ENCODE measurements around the gene GUCY1A1. TPM values are rescaled to one million over a fixed set of nuclear protein-coding genes. Genes with fewer than 3 reads are reported as not detected.
A peak's percentile ranks its signal among the peaks of the same experiment; 100 is the strongest.
"Not testable (repeated sequence)": the region's sequence is repeated elsewhere in the genome, so short reads cannot be mapped to it uniquely, and the experiment has no call there.

GUCY1A1 gene, protein sequence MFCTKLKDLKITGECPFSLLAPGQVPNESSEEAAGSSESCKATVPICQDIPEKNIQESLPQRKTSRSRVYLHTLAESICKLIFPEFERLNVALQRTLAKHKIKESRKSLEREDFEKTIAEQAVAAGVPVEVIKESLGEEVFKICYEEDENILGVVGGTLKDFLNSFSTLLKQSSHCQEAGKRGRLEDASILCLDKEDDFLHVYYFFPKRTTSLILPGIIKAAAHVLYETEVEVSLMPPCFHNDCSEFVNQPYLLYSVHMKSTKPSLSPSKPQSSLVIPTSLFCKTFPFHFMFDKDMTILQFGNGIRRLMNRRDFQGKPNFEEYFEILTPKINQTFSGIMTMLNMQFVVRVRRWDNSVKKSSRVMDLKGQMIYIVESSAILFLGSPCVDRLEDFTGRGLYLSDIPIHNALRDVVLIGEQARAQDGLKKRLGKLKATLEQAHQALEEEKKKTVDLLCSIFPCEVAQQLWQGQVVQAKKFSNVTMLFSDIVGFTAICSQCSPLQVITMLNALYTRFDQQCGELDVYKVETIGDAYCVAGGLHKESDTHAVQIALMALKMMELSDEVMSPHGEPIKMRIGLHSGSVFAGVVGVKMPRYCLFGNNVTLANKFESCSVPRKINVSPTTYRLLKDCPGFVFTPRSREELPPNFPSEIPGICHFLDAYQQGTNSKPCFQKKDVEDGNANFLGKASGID
- total RNA-seq, result 47.1 TPM

DNA sequence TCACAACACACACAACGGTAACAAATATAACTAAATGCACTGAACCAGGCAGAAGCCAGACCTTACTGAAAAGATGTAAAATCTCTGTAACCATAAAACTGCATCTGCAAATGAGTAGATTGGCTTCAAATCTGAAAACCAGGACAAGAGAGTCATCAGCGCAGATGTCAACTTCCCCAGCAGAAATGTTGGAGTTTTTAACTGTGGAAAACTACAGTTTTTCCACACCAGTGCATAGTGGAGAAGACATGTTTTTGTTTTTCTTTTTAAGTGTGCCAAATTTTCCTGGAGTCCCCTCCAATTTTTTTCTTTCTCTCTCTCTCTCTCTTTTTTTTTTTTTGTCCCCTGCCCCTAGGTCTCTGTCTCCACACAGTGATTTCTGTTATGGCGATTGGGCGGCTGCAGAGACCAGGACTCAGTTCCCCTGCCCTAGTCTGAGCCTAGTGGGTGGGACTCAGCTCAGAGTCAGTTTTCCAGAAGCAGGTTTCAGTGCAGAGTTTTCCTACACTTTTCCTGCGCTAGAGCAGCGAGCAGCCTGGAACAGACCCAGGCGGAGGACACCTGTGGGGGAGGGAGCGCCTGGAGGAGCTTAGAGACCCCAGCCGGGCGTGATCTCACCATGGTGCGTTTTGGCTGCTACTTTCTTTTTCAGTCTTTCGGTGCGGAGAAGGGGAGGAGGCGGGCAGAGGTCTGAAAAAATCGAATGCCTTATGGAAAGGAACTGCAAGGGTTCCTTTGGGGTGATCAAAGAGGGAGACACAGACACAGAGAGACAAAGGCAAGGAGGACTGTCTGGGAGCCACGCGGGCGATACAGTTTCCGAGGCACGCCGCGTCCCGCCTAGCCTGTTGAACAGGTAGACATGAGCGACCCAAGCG is at the start of gene GUCY1A1:
Gene GUCY1A1 (plus strand): TSS at position 505 of the 878 bp plus-strand sequence. CDS start 30,020 bp downstream, outside the sequence.
- peak; percentile 76 for DNase-seq

DNA sequence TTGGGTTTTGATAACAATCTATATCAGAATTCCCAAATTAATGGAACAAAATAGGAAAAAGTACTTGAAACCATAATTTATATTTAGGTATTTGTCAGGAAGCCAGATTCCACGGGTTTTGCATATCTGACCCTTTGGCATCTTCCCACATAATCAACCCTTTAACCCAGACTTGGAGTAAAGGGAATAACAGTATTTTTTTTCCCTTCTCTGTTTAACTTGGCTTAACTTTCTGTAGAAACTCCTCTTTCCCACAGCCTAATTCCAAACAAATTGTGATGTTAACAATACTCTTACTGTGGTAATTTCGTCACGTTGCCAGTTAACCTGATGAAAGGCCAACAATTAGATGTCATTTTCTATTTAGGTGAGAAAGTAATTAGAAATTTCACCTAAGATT is 49.4 kb upstream of the GUCY1A1 start:
- DNase-seq, result peak; percentile 24

DNA sequence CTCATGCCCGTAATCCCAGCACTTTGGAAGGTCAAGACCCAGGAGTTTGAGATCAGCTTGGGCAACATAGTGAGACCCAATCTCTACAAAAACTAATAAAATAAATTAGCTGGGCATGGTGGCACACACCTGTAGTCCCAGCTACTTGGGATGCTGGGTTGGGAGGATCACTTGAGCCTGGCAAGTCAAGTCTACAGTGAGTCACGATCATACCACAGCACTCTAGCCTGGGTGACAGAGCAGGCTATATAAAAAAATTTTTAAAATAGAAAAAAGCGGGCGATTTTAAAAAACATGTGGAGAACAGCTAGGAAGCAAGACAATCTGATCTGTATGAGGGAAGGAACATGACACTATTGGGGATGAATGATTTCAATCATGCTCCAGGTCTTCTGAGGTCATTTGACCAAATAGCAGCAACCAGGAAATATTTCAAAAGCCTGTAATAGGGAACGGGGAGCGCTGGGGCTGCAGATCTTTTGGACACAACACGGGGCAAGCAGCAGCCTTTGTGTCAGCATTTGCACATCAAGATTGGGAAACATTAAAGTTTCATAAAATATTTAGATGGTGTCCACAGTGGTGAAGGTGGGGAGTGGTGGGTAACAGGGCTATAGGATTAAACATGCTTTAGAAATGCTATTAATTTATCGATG is 48.3 kb upstream of the GUCY1A1 start:
- DNase-seq, result no peak

- DNase-seq, result no peak
These were observed 46.0 kb upstream of the GUCY1A1 start for GRCh38 chr4:155620637-155621036.

- no peak for DNase-seq
These were observed 42.2 kb upstream of the GUCY1A1 start for GRCh38 chr4:155624478-155624877.

DNA sequence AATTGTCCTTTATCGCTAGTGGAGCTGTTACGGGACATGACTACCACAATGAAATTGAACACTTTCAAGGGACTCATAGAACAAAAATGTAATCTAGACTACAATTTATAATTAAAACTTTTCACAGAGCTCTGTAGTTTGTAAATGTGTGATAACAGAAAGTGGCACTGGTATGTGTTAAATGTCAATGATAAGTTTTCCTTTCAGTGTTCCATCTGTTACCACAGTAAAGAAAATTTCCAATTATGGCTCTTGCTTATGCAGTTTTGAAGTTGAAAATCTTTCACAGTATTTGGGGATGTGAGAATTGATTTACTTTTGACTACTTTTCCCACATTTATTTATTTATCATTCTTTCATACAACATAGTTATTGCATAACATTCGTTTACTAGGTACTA is 40.1 kb upstream of the GUCY1A1 start:
- no peak for DNase-seq

GRCh38 chr4:155629183-155629825 is 37.3 kb upstream of the GUCY1A1 start:
- DNase-seq, result no peak

GRCh38 chr4:155629956-155630355 is 36.7 kb upstream of the GUCY1A1 start:
- peak; percentile 57 for DNase-seq

DNA sequence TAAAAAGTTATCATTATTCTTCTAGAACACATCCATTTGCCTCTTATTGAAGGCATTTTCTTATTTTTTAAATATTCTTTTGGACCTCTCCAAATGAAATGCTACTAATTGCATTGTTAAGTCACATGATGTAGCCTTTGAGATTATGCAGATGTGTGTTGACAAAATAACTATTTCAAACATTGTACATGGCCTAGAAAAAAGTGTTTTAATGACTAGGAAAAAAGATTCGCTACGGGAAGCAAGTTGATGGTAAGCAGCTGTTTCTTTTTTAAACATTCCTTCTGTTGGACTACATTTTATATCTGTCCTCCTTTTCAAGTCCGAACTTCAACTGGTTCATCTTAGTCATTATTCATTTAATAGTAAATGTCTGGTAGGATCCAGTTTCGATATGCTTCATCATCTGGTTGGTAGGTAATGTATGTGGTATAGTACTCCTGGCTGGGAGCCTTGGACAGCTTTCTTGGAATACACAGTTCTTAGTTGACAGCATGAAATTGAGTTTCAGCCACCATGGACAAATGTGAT is 34.3 kb upstream of the GUCY1A1 start:
- peak; percentile 49 for DNase-seq

DNA sequence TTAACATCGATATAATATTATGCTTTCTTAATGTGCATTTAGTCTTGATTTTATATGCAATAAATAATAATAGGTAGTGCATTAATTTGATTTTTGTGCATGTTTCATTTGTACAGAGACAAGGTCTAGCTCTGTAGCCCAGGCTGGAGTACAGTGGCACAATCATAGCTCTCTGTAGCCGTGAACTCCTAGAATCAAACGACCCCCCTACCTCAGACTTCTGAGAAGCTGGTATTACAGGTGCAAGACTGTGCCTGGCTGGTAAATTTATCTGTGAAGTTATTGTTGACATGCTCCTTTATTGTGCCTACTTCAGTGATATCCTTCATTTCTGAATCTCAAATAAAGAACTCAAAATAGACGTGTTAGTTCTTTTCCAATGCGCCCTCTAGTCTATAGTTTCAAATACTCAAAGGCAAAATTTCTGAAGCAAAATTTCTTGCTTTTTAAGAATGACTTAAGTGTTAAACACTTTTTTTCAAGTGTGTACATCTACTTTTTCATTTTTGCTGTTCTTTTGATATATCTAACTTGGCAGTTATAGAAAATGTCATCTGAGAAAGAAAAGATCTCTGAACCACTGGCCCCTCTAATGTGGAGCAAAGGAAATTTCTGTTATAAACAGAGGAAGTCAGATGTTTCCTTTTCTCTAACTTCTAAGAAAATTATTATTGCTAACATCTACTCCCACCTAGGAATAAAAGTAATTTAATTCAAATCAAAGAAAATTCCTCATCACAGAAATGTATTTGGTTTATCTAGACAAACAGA is 28.3 kb upstream of the GUCY1A1 start:
- DNase-seq, result no peak

DNA sequence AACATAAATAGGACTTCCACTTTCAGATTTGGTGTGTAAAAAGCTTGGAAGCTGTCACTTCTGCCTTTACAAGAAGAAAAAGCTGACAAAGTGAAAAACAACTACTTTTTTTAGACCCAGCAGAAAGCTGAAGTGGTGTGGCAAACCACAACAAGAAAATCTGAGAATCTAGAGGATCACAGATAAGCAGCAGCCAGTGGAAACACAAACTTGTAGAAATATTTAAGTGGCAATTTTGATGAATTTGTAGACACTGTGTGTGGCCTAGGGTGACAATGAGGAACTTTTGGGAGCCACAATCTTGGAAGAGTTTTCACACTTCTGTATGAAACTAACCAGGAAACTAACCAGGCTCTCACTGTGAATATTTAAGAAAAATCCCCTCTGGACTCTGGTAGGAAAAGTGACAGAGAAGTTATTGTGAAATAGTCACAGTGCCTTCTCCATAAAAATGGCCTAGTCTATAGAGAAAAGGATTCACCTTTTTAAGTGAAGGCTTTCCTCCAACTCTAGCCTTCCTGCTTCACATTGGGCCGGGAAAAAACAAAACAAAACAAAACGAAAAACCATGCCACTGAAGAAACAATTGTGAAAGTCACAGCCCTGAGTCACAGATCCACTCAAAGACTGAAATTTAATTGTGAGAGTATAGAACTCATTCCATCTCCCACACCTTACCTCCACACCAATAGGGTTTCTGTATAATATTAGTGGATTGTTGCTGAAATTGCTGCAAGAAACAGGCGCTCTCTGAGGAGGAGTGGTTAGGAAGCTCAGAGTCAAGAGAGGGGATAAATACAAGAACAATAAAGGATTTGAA is 26.7 kb upstream of the GUCY1A1 start:
- DNase-seq, result no peak

- no peak for DNase-seq
These were observed 25.9 kb upstream of the GUCY1A1 start for GRCh38 chr4:155640751-155641150.

DNA sequence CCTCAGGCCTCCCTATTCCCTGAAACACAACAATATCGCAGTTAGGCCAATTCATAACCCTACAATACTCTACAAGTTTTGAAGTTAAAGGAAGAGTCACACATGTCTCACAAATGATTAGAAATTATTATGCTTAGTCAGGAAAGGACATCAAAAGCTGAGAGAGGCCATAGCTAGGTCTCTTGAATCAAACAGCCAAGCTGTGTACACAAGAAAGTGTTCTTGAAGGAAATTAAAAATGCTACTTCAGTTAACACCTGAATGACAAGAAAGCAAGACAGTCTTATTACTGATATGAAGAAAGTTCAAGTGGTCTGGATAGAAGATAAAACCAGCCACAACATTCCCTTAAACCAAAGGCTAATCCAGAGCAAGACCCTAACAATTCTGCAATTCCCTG is 23.6 kb upstream of the GUCY1A1 start:
- no peak for DNase-seq

GRCh38 chr4:155646001-155646400 is 20.6 kb upstream of the GUCY1A1 start:
- DNase-seq, result no peak

- not testable (repeated sequence) for DNase-seq
These were observed 15.9 kb upstream of the GUCY1A1 start for GRCh38 chr4:155650785-155651184.

- no peak for DNase-seq
These were observed 13.6 kb upstream of the GUCY1A1 start for GRCh38 chr4:155653052-155653451.

- DNase-seq, result no peak
These were observed 10.6 kb upstream of the GUCY1A1 start for GRCh38 chr4:155656025-155656424.

DNA sequence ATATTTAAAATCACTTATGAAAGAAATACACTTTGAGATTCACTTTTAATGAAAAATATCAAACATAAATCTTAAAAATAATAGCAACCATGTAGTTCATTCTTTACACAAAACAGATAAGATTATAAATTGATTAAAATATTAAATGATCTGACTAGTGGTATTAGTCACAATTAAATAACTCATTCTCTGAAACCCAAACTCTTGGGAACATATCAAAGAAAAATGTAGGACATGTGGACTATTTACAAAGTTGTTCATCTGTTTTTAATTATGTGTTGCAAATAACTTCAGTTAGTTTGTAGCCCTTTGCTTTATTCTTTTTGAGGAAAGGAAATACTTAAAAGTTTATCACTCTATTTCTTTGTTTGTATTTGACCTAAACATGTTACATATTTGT is 9.5 kb upstream of the GUCY1A1 start:
- no peak for DNase-seq

DNA sequence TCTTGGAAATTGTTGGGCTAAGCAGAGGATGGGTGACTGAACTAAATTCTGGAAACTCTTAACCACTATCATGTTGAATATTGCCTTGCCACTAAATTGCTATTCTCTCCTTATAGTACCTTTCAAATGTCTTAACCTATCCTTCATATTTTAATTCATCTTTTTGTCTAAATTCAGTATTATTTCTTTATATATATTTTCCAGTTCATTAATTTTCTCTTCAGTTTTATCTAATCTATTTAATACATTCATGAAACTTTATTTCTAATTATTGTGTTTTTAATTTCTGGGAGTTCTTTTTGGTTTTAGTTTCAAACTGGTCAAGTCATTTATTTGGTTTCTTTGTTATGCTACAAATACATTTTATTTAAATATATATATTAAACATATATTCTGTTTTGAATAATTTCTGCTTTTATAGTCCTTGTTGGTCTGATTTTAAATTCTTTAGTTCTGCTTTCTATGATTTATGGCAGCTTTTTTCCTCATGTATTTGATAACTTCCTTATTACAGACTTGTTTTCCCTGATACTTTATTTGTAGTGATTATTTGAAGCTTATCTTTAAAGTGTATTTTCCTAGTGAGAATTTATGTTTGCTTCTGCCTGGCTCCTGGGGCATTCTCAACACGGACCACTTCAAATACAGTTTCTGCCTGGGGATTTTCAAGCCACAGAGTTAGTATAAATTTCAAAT is 8.5 kb upstream of the GUCY1A1 start:
- no peak for DNase-seq
